HG02571 (cell line): ENCODE data around the gene TIMM10B.

Source experiments
- ATAC-seq: cut with Tn5 transposase; IDR thresholded peaks from one replicate; pipeline ENCODE4 v1.9.1; 2021; ENCODE audit warnings: mild to moderate bottlenecking, moderate library complexity; ENCODE audit not compliant: unreplicated experiment

The TIMM10B gene, protein sequence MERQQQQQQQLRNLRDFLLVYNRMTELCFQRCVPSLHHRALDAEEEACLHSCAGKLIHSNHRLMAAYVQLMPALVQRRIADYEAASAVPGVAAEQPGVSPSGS

DNA sequence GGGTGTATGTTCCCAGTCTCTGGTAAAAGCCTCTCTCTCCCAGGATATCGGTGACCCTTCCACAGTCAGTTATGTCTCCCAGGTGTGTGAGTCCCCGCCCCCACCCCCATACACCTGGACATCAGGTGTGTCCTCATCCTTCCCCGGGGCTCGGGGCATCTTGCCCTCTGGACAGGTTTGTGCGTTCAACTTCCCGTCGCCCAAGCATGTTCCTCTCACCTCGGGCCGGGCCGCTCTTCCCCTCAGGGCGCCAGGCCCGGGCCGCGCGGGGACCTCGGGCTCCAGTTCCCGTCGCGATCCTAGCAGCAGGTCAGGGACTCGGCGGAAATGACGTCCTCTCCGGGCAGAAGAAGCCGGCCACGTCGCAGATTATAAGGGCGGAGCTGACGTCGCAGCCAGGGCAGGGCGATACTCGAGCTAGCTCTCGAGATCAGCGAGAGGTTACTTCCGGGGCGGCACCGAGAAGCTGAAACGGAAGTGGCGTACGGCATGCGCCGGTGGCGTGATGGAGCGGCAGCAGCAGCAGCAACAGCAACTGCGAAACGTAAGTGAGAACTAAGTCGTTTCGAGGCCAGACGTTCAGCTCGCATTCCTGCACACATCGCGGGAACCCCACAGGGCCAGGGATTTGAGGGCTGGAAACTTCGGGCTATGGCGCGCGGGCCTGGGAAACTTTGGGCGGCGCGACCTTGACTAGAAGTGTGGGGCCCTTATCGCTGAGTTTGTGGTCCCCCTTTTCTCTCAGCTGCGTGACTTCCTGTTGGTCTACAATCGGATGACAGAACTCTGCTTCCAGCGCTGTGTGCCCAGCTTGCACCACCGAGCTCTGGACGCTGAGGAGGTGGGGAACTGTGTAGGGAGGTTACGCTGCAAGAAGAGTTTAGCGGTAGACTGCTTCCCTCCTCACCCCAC is at the start of gene TIMM10B, which contains the start of gene ARFIP2:
TIMM10B (plus strand) TSS at position 490 of the 912 bp plus-strand sequence; CDS start at position 506, 16 bp downstream.
ARFIP2 (minus strand) TSS at position 320 of the 912 bp plus-strand sequence. CDS start 910 bp downstream, outside the sequence.
- peak; percentile 98 for ATAC-seq

DNA sequence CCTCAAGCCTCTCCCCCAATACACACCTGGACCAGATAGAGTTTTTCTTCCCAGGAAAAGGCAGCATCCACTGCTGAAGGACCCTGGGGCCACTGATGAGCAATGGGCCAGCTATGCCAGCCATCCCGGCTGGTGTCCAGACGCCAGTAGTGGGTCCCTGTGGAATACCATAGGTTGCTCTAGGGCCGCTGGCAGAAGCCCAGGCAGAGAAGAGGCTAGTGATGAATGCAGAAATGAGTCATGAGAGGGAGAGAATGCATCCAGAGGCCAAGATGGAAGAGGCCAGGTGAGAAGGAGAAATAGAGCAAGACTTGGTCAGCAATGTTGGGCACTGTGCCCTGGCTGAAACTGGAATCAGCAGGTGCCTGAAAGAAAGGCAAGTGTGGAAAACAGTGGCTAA is 49.4 kb upstream of the TIMM10B start:
- ATAC-seq = no peak

DNA sequence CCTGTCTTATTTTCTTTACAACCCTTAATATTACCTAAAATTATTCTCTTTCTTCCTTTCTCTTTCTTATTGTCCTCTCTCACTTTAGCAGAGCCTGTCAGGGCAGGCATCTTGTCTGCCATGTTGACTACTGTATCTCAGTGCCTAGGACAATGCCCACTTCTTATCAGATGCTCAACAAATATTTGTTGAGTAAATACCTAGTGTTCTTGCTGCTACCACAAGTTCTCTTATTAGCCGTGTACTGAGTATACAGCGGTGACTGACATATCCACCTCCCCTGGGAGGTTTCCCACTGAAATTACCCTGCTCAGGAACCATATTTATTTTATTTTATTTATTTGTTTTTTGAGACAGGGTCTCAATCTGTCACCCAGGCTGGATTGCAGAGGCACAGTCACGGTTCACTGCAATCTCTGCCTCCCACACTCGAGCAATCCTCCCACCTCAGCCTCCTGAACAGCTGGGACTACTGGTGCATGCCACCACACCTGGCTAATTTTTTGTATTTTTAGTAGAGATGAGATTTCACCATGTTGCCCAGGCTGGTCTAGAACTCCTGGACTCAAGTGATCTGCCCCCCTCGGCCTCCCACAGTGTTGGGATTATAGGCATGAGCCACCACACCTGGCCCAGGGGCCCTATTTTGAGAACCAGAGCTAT is 47.2 kb upstream of the TIMM10B start:
- ATAC-seq = no peak

DNA sequence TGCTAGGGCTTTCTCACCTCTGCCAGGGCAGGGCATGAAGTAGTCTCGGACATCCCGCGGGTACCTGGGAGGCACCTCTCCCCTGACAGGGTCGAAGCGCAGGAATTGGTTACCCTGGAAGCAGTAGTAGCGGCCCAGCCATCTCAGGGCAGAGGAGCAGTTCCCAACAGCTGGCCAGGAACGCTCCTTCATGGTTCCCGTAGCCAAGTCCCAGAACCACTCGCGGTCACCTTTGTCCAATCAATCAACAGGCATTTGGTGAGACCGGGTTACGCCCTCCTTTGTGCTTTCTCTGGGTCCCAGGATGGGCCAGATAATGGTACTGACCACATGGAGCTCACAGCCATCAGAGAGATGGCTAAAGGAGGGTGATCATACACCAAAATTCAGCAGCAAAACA is 43.9 kb upstream of the TIMM10B start:
- ATAC-seq = no peak

DNA sequence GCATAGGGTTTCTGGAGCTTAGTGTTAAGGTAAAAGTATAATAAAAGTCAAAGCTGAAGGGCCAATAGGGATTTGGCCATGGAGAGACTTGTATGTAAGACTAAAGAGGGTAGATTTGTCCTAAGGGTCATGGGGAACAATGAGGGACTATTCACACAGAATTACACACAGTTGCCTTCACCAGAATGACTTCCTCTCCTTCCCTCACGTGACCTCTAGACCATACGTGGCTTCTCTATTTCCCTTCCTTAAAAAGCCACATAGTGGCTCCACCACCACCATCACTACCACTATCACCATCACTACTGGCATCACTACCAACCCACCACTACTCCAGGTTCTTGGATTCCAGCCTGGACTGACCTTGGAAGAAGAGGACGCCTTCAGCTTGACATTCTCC is 43.3 kb upstream of the TIMM10B start:
- ATAC-seq = no peak

DNA sequence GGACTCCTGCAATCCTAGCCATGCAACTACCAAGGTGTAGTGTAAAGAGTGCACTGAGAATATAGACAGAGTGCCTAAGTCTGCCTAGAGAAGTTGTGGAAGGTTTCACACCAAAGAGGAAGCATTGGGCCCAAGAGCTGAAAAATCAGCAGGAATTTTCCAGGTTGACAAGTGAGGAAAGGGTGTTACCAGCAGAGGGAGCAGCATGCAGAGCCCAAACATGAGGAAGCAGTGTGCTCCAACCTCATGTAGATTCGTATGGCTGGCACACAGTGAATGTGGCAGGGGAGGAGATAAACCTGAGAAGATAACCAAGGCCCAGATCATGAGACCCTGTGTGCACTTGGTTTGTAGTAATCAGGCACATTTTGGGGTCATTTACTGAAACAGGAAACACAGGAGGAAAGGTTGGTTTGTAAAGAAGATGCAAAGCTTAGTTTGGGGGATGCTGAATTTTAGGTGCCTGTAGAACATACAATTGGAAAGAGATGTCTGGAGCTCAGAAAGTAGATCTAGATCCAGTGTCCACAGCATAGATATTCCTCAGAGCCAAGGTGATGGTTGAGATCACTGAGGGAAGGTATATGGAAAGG is 42.2 kb upstream of the TIMM10B start:
- no peak for ATAC-seq

DNA sequence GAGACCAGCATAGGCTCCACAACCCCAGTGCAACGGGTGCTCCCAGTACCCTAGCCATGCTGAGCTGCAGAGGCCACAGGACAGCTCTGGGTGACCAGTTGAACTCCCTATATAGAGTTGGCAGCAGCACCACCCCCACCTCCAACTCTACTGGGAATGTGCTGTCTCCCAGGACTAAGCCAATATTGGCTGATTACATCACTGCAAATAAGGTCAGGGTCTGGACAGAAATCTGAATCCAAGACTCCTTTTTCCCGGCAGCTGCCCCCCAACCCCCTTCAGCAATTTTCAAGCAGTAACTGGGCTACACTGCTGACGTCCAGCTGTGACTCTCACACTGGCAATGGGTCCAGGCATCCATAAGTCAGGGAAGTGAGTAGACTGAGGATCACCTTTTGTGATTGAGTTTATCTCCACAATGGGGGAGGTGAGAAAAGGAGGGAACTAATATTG is 40.4 kb upstream of the TIMM10B start, which contains the start of gene HPX:
HPX (minus strand) TSS at position 82 of the 453 bp plus-strand sequence; CDS start at position 58, 24 bp downstream.
- no peak for ATAC-seq

DNA sequence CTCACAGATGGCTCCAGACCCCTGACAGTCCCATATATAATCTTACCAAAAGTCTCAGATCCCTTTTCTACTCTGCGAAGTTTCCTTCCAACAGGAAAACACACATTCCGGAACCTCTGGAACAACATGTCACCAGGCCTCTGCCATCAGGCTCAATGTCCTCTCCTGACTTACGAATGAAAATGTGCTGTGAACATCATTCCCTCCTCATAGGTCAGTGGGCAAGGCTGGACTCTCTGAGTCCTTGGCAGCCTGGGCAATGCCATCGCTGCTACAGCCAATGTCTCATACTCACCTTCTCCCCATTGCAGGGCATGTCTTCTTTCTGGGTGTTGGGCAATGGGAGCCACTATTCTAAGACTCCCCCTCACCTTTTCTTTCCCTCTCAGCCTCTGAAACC is 38.9 kb upstream of the TIMM10B start:
- ATAC-seq = no peak

DNA sequence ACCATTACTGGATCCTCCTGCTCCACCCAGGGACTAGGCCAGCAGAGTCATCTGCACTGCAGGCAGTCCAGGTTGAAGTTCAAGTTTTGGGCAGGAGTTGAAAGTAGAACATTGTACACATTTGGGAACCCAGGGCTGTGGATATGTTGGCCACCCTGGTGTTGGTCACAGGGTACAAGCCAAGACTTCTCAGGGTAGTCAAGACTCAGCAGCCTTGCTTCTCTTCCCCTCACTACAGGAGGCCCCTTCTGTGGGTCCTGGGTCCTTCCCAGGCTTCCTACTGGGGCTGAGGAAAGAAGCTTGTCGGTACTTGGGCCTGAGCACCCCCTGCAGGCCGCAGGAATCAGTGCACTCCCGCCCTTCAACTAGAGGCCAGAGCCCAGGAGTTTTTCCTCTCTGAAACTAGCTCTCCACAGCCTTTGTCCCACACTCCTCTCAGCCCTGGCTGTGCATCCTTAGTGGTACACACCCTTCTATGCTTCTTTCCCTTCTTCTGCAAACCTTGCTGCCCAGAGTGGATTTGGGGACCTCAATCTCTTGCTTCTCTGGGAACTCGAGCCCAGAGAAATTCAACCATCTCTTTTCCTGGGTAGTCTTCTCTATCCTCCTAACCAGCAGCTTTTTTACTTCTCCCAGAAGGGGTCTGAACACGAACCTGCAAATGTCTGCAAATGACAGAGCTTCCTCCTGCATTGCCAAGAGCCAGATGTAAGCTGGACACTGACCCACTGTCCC is 37.9 kb upstream of the TIMM10B start:
- peak; percentile 75 for ATAC-seq

DNA sequence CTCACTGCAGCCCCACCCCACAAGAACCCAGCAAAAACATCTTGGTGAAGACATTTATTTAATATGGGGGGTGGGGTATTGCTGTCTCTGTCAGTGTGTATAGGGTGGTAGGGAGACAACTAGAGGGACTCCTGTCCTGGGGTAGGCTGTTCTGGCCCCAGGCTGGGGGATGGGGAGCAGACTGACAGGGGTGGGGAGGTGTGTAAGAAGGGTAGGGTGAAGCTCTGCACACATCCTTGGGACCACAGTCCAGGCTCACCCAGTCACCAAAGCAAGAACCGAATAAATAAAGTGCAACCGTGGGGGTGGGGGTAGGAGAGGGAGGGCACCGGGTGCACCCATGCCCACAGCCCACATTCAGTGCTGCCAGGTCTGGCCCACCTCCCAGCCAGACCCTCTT is 32.7 kb upstream of the TIMM10B start:
- no peak for ATAC-seq

DNA sequence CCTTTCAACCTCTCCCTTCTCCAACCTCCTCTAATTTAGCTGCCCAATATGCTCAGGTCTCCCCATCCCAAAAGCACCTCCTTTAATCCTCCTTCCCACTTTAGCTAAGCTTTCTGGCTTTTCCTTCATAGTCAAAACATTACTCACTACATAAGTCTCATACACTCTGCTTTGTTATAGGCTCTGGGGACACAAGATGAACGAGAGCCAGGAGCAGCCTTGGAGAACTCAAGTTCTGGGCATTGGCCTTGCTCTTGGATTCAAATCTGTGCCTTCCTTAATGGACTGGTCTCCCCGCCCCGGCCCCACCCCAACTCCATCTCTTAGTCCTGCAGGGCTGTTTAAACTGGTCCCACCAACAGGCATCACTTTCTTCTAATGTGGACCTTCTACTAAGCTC is 29.1 kb upstream of the TIMM10B start:
- ATAC-seq = no peak

DNA sequence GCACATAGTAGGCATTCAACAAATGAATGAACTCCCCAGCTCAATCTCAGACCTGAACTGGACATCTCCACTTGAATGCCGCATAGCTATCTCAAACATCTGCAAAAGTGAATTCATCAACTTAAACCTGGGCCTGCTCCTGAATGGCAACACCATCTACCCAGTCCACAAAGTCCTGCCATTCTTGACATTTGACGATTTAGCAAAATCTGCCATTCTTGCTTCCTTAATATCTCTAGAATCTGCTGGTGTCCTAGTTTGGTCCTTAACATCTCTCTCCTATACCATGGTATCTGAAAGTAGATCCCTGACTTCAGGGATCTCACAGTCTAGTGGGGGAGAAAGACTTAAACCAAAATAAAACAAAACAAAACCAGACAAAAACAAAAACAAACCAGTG is 28.1 kb upstream of the TIMM10B start:
- ATAC-seq = no peak

DNA sequence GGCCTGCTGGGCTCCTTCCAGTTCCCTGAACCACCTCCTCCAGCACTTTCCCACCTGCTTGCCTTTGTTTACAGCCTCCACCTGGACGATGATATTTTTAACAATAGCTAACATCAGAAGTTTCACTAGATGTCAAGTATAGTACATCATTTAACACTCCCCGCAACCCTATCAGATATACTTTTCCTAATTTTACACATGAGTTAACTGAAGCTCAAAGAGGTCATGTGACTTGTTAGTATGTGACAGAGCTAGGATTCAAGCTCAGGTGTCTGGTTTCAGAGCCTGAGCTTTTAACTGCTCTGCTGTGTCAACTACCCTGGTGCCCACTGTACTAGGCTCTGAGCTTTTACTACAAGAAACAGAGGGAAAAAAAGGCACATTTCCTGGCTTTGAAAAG is 26.2 kb upstream of the TIMM10B start:
- no peak for ATAC-seq

DNA sequence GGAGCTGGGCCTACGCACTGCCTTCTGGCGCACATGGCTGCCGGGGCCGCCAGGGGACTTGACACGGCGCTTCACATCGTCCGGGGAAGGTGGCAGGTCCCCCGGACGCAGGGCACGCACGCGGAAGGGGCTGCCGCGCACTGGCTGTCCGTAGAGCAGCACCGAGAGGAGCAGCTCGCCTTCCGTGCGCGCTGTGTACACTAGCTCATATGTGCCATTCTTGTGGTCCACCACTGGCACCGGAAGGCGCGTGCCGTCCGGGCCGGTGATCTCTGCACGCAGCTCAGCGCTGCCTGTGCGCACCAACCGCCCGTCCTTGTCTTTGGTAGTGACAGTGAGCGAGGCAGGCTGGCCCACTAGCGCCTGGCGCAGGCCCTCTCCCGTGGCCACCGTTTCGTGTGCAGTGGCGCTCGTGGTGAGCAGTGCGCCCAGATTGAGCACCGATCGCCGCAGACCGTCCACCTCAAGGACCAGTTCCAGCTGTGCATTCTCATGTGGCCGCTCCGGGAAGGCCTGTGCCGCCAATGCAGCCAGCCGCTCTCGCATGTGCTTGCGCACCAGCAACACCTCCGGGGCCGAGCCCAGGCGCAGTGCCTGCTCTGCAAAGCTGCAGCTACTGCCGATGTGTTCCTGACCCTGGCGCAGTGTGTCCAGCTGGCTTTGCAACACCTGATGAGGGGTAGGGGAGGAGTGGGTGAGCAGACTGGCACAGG is 24.8 kb upstream of the TIMM10B start:
- ATAC-seq = no peak

DNA sequence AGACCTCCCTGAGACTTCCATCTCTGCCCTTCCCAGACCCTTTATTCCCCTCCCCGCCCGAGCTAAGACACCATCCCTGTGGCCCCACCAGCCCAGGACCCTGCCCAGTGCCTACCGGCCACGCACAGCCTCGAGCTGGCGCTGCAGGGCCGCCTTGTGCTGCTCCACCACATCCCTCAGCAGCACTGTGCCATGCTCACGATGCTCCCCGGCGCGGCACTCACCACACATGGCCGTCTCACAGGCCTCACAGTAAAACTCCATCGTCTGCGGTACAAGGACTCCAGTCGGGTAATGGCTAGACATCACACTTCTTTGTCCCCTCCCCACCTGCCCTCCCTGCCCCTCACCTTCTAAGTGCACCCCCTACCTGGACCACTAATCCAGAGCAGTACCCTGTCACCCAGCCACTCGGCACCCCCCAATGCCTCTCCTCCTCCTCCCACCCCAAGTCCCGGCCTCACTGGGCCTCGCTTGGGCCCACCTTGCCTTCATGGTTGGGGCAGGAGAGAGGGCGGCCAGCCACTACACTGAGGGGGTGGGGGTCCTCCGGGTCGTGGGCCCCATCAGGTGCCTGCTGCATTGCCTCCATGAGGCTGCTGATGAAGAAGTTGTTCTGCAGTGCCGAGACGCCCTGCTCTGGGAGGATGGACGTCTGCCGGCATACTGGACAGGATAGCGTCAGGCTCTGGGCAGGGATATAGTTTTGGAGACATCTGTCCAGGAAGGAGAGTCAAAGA is 23.6 kb upstream of the TIMM10B start:
- no peak for ATAC-seq

DNA sequence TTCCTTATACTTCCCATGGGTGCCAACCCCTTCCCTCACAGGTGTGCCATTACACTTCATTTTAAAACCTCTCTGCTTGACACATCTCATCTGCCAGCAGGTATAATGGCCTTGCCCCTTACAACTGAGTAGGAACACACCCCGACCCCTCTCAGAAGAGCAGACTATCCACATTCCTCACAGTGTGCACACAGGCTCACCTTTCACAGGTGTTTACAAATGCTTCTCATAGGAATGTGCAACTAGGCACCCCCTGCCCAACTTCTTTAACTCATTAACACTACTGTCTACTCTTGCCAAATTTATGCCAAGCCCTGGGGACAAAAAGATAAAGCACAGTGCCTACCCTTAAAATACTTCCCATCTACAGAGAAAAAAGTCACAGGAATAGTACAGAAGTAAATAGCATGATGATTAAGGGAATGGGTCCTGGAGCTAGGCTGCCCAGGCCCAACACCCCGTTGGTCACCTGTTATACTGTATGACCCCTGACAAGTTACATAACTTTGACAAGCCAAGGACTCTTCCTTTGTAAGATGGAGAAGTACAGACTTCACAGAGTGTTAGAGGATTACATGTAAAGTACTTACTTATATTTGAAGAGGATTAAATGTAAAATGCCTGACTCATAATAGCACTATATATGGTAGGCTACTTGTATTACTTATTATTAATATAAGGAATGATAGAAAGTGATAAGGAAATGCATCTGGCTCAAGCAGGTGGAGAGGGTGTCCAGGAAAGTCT is 22.8 kb upstream of the TIMM10B start:
- no peak for ATAC-seq

DNA sequence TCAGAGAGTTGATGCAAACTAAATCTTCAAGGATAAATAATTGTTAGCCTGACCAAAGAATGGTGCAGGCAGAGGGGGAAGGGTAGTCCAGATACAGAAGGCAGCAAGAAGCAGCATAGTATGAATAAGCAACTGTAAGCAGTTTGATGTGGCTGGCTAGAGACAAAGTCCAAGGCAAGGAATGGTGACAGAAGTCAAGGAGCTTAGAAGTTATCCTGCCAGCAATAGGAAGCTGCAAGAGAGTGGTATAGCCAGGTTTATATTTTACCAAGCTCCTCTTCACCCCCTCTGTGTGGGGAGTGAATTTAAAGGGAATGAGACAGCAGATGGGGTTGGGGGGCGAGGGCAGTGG is 22.2 kb upstream of the TIMM10B start:
- ATAC-seq = no peak

DNA sequence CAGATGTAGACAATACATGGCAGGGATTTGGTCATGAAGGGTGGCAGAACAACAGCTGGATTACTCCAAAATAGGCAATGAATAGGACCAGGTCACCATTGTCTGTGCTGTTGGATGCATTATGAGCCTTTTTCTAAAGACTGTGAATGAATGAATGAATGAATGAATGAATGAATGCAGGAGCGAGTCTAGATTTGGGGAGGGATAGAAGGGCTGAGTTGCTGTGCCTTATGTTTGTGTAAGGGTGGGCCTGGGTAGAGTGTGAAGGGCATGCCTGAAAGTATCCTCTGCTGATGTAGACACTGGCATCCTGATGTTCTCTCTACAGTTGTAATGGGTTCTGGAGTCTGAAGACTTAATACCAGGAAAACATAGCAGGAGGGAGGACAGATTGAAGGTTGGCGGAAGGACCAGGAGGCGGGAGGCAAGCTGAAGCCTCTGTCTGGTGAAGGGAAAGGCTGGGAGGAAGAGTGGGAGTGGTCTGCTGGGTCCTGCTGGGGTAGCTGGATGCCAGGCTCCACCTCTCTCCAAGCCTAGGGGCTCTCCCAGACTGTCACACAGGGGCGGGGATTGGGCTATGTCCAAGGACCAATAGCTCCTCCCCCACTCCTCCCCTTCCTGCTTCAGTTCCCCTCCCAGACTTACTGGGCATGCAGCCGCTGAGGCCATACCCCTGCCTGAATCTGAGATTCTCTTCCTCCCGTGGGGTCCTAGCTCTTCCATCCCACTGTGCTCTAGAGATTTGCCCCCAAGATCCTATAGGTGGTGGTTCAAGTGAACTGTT is 12.4 kb upstream of the TIMM10B start:
- peak; percentile 38 for ATAC-seq
